Stimulated activated CD4-positive, alpha-beta T cell treated with anti-CD3 and anti-CD28 coated beads, Interleukin-1b, Interleukin-23, amount 100 ng/mL, for 4 hours (primary cell): ENCODE results near the gene UGT1A7.
"Not testable (repeated sequence)": the region's sequence is repeated elsewhere in the genome, so short reads cannot be mapped to it uniquely, and the experiment has no call there.

Source experiments
- DNase-seq, 2 donors: peaks; one replicate each; pipeline ENCODE4 v3.0.0-alpha.2; 2020; ENCODE audit warnings: low read depth in 2 of 2

The UGT1A7 gene

GRCh38 chr2:233712611-233713261, 31.0 kb downstream of the UGT1A7 start, which contains the start of gene UGT1A5:
Gene UGT1A5 (plus strand): TSS chr2:233712907. CDS start chr2:233712992, 85 bp downstream.
- DNase-seq: no peak

GRCh38 chr2:233713262-233713615, 31.5 kb downstream of the UGT1A7 start:
- DNase-seq: no peak

- DNase-seq: no peak
These were observed 32.4 kb downstream of the UGT1A7 start for GRCh38 chr2:233714121-233714520.

DNA sequence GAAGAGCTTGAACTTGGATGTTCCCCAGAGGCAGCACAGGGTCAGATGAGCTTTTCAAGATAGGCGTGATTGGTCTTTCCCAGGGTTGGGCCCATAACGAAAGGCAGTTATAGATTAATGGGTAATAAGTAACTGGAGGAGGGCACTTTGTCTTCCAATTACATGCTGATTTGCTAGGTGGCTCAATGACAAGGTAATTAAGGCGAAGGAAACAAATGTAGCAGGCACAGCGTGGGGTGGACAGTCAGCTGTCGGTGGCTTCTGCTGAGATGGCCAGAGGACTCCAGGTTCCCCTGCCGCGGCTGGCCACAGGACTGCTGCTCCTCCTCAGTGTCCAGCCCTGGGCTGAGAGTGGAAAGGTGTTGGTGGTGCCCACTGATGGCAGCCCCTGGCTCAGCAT, 36.9 kb downstream of the UGT1A7 start, which contains the start of gene UGT1A4:
UGT1A4 (plus strand) TSS at position 185 of the 400 bp plus-strand sequence; CDS start at position 270, 85 bp downstream.
- DNase-seq: no peak

DNA sequence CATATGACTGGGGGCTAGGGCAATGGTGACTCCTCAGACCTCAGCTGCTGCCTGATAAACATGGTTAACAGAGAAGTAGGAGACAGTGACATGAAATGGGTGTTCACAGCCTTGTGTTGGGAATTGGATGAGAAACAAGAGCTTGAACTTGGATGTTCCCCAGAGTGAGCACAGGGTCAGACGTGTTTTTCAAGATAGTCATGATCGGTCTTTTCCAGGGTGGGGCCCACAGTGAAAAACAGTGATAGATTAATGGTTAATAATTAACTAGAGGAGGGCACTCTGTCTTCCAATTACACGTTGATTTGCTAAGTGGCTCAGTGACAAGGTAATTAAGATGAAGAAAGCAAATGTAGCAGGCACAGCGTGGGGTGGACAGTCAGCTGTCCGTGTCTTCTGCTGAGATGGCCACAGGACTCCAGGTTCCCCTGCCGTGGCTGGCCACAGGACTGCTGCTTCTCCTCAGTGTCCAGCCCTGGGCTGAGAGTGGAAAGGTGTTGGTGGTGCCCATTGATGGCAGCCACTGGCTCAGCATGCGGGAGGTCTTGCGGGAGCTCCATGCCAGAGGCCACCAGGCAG, 47.1 kb downstream of the UGT1A7 start, which contains the start of gene UGT1A3:
UGT1A3 (plus strand) TSS at position 320 of the 579 bp plus-strand sequence; CDS start at position 405, 85 bp downstream.
- no peak for DNase-seq

DNA sequence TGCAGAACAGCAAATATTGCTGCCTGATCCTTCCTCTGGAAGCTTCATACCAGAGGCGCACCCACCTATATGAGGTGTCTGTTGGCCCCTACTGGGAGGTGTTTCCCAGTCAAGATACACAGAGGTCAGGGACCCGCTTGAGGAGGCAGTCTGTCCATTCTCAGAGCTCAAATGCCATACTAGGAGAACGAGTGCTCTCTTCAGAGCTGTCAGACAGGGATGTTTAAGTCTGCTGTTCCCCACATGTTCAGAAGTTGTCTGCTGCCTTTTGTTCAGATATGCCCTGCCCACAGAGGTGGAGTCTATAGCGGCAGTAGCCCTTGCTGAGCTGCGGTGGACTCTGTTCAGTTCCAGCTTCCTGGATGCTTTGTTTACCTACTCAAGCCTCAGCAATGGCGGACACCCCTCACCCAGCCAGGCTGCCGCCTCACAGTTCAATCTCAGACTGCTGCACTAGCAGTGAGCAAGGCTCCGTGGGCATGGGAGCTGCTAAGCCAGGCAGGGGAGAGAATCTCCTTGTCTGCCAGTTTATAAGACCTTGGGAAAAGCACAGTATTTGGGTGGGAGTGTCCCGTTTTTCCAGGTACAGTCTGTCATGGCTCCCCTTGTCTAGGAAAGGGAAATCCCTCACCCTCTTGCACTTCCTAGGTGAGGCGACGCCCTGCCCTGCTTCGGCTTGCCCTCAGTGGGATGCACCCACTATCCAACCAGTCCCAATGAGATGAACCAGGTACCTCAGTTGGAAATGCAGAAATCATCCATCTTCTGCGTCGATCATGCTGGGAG, 55.4 kb downstream of the UGT1A7 start:
- not testable (repeated sequence) for DNase-seq

GRCh38 chr2:233740870-233741269, 59.2 kb downstream of the UGT1A7 start:
- DNase-seq: no peak

- DNase-seq: no peak
These were observed 62.0 kb downstream of the UGT1A7 start for GRCh38 chr2:233743464-233744259.

- no peak for DNase-seq
These were observed 63.5 kb downstream of the UGT1A7 start for GRCh38 chr2:233745073-233745755.

DNA sequence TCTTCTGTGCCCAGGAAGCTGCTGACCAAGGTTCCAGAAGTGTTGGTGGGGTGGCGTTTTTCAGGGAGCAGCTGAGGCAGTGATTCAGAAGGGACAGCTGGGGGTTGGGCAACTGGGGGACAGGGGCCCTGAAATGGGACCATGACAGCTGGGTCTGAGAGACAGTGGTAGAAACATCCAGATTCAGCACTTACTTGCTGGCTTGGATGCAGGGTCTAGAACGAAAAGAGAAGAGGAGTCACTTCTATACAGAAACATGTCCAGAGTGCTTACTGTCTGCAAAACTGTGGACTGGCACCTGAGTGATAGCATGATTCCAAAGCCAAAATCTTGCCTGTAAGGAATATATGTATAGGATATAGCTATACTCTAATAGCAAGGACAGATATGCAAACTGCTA, 64.1 kb downstream of the UGT1A7 start:
- not testable (repeated sequence) for DNase-seq

DNA sequence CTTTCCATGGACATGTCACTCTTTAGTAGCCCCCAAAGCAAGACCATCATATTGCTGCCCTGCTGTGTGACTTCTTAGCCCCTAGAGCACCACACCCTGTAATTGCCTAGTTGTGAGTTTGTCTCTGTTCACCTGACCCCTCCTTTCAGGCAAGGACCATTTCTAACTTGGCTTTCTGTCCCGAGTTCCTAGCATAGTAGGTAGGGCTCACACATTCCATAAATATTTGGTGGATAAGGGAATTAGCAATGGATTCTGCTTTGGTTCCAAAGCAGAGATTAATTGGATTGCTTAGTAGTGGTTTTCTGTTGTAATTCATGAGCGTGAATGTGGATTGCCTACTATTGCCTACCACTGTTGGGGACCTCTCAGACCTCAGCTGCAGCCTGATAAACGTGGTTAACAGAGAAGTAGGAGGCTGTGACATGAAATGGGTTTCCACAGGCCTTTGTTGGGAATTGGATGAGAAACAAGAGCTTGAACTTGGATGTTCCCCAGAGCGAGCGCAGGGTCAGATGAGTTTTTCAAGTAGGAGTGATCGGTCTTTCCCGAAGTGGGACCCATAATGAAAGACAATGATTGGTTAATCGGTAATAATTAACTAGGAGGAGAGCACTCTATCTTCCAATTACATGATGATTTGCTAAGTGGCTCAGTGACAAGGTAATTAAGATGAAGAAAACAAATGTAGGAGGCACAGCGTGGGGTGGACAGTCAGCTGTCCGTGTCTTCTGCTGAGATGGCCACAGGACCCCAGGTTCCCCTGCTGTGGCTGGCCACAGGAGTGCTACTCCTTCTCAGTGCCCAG, 65.0 kb downstream of the UGT1A7 start:
- no peak for DNase-seq

- DNase-seq: no peak
These were observed 65.5 kb downstream of the UGT1A7 start for GRCh38 chr2:233747283-233747544.

- DNase-seq: not testable (repeated sequence)
These were observed 69.0 kb downstream of the UGT1A7 start for GRCh38 chr2:233750689-233751088.

GRCh38 chr2:233751212-233752009, 69.7 kb downstream of the UGT1A7 start:
- not testable (repeated sequence) for DNase-seq

DNA sequence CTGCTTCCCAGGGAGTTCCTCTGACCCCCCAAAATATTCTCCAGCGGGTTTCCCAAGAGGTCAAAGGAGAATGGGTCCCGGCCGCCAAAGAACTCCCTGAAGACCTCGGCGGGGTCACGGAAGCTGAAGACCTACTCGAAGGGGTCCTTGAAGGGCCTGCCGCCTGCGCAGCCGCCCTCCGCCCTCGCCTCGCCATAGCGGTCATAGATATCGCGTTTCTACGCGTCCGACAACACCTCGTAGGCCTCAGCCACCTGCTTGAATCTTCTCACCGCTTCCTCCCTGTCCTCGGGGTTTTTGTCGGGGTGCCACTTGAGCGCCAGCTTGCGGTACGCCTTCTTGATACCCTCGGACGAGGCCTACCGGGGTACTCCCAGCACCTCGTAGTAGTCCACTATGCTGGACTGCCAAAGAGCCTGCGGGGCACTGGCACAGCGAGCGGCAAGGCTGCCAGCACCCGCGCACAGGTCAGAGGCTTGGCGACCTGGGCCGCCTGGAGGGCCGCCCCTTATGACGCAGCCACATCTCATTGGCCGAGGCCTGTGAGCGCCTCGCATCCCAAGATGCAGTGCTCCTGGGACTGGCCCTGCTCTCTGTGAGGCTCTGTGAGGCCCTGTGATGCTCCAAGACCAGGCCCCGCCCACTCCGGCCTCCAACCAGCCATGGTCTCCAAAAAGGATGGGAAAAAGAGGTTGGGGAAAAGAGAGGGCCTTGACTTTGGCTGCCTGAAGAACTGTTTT, 73.3 kb downstream of the UGT1A7 start:
- no peak for DNase-seq

DNA sequence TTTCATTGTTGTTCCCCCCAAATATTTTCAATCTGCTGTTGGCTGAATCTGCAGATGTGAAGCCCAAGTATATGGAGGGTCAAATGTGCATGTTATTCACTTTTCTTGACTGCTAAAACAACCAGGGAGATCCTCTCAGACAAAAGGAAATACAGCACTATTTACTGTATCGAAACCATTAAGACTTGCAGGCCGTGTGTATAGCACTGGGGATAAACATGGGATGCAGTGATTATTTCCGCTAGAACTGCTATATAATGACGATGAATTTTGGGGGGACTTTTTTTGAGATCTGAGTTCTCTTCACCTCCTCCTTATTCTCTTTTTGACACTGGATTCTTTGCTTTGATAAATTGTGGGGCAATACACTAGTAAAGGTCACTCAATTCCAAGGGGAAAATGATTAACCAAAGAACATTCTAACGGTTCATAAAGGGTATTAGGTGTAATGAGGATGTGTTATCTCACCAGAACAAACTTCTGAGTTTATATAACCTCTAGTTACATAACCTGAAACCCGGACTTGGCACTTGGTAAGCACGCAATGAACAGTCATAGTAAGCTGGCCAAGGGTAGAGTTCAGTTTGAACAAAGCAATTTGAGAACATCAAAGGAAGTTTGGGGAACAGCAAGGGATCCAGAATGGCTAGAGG, 74.9 kb downstream of the UGT1A7 start:
- no peak for DNase-seq

- no peak for DNase-seq
These were observed 76.4 kb downstream of the UGT1A7 start for GRCh38 chr2:233758141-233758540.

DNA sequence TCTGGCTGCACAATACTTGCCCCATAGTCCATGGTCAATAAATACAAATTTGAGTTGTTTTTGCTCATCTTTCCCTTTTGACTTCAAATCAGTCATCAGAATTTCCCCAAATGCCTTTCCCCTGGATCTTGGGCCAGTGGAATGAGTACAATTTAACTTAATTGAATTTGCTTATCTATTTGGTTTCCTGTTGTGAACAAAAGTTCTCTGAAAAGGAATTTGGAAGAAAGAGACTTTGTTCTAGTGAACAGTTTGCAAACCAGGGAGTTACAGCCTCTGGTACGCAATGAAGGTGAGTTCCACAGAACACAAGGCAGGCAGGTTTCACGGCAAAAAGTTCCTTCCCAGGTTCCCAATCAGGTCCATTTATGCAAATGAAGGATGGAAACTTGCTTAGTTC, 77.1 kb downstream of the UGT1A7 start:
- no peak for DNase-seq

- no peak for DNase-seq
These were observed 78.3 kb downstream of the UGT1A7 start, which contains the start of gene UGT1A1 for GRCh38 chr2:233760043-233760442. Gene UGT1A1 (plus strand): TSS chr2:233760270. CDS start chr2:233760288, 18 bp downstream.
